ENCODE data around the gene BCAS4.
A peak's percentile ranks its signal among the peaks of the same experiment; 100 is the strongest.
"Not testable (repeated sequence)": the region's sequence is repeated elsewhere in the genome, so short reads cannot be mapped to it uniquely, and the experiment has no call there.

BCAS4 gene, protein sequence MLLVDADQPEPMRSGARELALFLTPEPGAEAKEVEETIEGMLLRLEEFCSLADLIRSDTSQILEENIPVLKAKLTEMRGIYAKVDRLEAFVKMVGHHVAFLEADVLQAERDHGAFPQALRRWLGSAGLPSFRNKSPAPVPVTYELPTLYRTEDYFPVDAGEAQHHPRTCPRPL

DNA sequence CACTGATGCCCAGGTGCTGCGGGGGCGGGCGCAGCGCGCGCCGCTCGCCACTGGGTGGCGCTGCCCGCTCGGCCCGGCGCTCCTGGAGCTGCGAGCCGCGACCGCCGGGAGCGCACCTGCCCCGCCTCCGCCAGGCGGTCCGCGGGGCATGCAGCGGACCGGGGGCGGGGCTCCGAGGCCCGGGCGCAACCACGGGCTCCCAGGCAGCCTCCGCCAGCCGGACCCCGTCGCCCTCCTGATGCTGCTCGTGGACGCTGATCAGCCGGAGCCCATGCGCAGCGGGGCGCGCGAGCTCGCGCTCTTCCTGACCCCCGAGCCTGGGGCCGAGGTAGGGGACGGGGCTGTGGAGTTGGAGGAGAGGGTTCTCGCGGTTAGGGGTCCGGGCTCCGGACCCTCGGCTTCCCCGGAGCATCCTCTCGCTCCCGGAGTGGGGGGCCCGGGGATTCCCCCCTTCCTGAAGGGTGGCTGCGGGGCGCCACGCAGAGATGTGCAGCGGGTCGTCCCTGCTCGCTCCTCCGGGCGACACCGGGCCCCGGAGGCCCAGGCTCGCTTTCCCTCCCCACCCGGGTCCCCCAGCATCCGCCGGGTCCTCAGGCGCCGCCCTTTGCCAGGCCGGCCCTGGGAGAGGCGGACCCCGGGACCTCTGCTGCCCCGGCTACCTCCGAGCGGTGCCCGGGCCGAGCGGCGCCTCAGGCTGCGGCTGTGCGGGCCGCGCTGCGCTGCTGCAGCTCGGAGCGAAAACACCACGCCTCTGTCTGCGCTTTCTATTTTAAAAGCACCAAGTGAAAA, at the start of gene BCAS4:
TSS of gene BCAS4 (plus strand) at position 216 of the 789 bp plus-strand sequence. CDS start at position 239, 23 bp downstream.
- peak; percentile 74 for DNase-seq

GRCh38 chr20:50745634-50746137, 49.2 kb upstream of the BCAS4 start:
- no peak for DNase-seq

DNA sequence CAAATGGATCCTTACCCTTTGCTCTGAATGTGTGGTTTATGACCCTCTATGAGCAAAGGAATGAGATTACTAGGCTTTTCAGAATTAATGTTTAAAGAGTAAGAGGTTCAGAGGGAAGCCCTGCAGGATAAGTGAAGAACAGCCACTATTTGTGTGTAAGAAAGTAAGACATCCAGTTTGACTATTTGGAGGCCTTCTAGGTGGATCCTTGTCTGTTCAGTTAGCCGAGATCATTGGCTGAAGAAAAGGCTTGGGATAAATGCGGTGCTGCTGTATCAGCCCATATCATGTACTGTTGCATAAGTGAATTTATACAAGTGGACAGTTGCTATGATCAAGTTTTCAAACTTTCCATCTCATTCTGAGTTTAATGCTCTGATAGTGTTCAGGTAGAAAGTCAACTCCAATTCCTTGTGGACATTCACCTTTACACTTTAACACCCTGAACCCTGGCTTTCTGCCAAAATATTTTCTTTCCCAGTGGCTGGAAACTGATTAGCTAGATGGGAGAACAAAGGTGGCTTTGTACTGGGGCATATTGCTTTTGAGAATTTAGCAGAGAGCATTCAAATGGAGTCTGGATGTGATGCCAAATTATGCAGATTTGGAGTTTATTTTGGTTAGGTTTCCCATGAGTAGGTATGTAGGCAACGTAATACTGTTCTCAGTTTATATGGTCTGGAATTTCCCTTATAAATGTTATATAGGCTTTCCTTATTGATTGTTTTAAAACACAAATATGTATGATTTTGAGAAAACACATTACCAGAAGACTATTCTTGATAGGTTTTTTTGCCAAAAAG, 48.5 kb upstream of the BCAS4 start:
- no peak for DNase-seq

GRCh38 chr20:50747275-50747674, 47.6 kb upstream of the BCAS4 start:
- no peak for DNase-seq

GRCh38 chr20:50750145-50750671, 44.7 kb upstream of the BCAS4 start:
- DNase-seq = no peak

- DNase-seq = no peak
Observed at GRCh38 chr20:50753152-50753551, 41.7 kb upstream of the BCAS4 start.

GRCh38 chr20:50754420-50754819, 40.4 kb upstream of the BCAS4 start:
- DNase-seq = no peak

GRCh38 chr20:50756447-50756846, 38.4 kb upstream of the BCAS4 start:
- DNase-seq = no peak

DNA sequence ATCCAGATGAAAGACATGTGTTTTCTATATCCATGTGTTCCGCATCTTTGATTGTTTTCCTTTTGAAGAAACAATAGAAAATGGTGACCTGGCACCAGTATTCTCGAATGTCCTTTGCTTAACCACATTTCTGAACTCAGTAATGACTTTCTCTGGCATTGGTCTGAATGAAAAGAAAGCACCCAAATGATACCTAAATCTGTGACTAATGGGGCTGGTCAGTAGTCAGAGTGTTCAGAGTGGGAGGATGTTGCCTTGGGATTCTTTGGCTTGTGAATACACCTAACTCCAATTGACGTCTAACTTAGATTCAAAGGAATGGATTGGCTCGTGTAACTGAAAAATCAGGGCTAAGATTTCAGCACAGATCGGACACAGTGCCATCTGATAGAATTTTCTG, 36.4 kb upstream of the BCAS4 start:
- no peak for DNase-seq

DNA sequence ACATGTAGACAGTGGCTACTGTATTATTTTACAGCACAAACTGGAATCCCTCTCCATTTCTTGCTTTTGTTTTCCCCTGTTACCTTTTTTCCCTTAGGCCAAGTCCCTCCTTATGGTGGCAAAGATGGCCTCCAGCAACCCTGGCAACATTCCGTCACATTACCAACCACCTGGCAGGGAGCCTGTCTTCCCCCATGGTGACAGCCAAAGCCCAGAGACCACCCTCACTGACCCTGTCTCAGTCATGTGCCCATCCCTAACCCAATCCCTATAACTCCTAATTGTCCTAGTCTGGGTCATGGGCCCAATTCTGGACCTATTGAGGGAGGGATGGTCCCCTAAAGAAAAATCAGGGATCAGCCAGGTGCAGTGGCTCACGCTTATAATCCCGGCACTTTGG, 35.9 kb upstream of the BCAS4 start:
- DNase-seq = no peak

DNA sequence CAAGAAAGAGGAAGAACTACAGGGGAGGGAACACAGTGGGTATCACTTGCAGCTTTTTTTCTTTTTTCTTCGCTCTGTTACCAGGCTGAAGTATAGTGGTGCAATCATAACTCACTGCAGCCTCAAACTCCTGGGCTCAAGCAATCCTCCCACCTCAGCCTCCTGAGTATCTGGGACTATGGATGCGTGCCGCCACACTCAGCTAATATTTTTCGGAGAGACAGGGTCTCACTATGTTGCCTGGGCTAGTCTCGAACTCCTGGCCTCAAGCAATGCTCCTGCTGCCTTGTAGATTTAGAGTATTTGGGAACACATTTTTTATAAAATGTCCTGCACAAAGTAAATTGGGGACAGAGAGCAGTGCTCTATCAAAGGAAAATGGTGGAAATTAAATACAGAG, 35.2 kb upstream of the BCAS4 start:
- DNase-seq = no peak

DNA sequence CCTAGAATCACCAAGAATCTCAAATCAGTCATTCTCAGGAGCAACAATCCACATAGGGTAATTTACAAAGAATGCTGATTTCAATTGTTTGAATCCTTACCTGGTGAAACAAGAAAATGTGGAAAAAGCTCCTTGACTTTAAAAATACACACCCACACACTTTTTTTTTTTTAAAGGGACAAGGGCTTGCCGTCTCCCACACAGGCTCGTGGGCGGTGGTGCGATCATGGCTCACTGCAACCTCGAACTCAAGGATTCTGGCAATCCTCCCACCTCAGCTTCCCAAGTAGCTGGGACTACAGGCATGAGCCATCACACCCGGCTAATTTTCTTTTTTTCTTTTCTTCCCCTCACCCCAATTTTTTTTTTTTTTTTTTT, 32.8 kb upstream of the BCAS4 start:
- DNase-seq = no peak

- no peak for DNase-seq
Observed at GRCh38 chr20:50762435-50763220, 32.2 kb upstream of the BCAS4 start.

GRCh38 chr20:50763550-50764458, 31.1 kb upstream of the BCAS4 start:
- DNase-seq = not testable (repeated sequence)

GRCh38 chr20:50765251-50765650, 29.6 kb upstream of the BCAS4 start:
- DNase-seq = not testable (repeated sequence)

DNA sequence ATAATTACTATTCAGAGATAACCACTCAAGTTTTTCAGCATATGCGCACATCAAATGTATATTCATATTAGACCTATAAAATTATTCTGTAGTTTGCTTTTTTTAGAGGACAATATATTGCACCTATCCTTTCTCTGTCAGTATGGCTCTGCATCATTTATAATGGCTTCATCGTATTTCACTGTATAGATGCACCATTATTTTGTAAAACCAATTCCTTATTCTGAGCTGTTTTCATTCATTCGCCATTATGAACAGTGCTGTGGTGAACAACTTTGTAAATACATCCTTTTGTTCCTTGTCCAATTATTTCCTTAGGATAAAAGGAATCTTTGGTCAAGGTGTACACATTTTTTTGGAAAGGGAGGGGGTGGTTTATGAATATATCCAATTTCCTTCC, 29.2 kb upstream of the BCAS4 start:
- no peak for DNase-seq

DNA sequence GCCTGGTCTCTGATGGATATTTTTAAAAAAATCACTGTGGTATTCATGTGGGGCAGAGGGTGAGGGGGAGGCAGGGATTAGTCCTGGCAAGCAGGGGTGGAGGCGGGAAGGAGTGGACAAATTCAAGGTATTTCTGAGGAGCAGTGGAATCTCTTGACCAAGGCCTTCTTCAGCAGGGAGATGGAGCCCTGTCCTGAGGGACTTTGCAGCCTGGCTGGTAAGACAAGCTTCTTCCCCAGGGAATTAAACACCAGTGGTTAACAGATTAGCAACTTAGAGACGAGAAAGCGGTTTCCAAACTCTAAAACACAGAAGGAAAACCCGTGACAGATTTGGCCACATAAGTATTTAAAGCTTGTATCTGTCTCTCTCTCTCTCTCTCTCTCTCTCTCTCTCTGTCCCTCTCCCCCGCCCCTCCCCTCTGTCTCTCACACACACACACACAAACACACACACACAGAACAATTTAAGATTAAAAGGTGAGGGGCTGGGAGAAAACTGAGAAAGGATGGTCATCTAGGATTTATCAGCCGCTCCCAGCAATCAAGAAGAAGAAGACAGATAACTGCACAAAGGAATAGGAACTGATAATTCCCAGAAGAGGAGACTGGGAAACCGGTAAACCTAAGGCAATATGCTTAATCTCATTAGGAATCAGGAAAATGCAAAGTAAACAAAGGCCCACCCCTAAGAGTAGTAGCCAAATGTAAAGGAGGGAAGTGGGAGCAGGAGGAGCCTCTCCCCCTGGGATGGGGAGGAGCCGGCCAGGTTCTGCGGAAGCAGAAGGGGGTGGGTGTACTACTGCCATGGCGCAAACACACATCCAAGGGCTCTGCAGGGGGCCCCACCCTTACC, 27.7 kb upstream of the BCAS4 start:
- not testable (repeated sequence) for DNase-seq

- DNase-seq = not testable (repeated sequence)
Observed at GRCh38 chr20:50768991-50769390, 25.9 kb upstream of the BCAS4 start.

- not testable (repeated sequence) for DNase-seq
Observed at GRCh38 chr20:50769551-50770085, 25.2 kb upstream of the BCAS4 start.
